Psoas muscle (tissue), 8 donors: ENCODE results near the gene RTF1. TPM values are rescaled to one million over a fixed set of nuclear protein-coding genes. Genes with fewer than 3 reads are reported as not detected.
"Not testable (repeated sequence)": the region's sequence is repeated elsewhere in the genome, so short reads cannot be mapped to it uniquely, and the experiment has no call there.

ENCODE experiments used
- ATAC-seq, 4 donors: fragments of 200-7000 bp; cut with Tn5 transposase; one replicate each; pipeline ENCODE4 v1.9.1; 2020; ENCODE audit warnings: moderate library complexity in 3 of 4, mild to moderate bottlenecking in 2 of 4
- DNase-seq, 2 donors: peaks; one replicate each; pipeline ENCODE4 v3.0.0-alpha.2; 2020
- H3K27ac ChIP-seq: fragments of 200-600 bp; one replicate; pipeline ENCODE4 v1.8.0; 2022
- H3K27me3 ChIP-seq, 3 donors: fragments of 200-600 bp in 1 of 3; one replicate each; pipeline versions ENCODE4 v1.6.1 to v1.8.0; 2013 to 2022; ENCODE audit warnings: low read length in 2 of 3, mild to moderate bottlenecking in 2 of 3, moderate library complexity in 1 of 3; ENCODE audit not compliant: insufficient read depth in 3 of 3
- H3K36me3 ChIP-seq, 2 donors: fragments of 200-600 bp in 1 of 2; one replicate each; pipeline versions ENCODE4 v1.6.1 to v1.8.0; 2013 to 2022; ENCODE audit warnings: low read depth in 1 of 2, mild to moderate bottlenecking in 1 of 2, moderate library complexity in 1 of 2; ENCODE audit not compliant: insufficient read depth in 1 of 2
- H3K4me1 ChIP-seq: fragments of 200-600 bp; one replicate; pipeline ENCODE4 v1.8.0; 2022
- H3K4me3 ChIP-seq: fragments of 200-600 bp; one replicate; pipeline ENCODE4 v1.8.0; 2022; ENCODE audit warnings: mild to moderate bottlenecking
- H3K9me3 ChIP-seq: fragments of 200-600 bp; one replicate; pipeline ENCODE4 v1.8.0; 2022
- WGBS, 3 donors: extraction: QIAGEN DNeasy Blood & Tissue Kit; methylation state at CpG; one replicate each; pipeline versions ENCODE4 v1.1.6 to v1.1.7; 2013; 5-methylcytosine and 5-hydroxymethylcytosine counted together
- intact Hi-C, 2 donors: fragments of 100-400 bp; cut with DNase I; formaldehyde crosslinking; loops; one replicate each; pipeline versions ENCODE4 v1.11.0 to v1.14.2; 2022
- polyA plus RNA-seq, 3 donors: library from polyadenylated mRNA; stranded (reverse); fragments of 200-250 nt; gene quantifications; one replicate each; pipeline ENCODE4 v1.2.3, GENCODE V29; 2013
- total RNA-seq, 4 donors: library from RNA; stranded (reverse); fragmentation: NEBNext Ultra II Directional in 2 of 4; extraction: Animal tissue kit (Norgen Biotek cat#: 25700) in 2 of 4; gene quantifications; one replicate each; pipeline versions ENCODE4 v1.2.1 to v1.2.4, GENCODE V29; 2021 to 2023
- TF ChIP-seq, protein P1 (sequence below): fragments of 200-600 bp; IDR thresholded peaks from one replicate; pipeline ENCODE4 v1.8.0; 2022; ENCODE audit warnings: antibody characterized with exemption
- donor health status: healthy with polysubstance abuse.
- donor health status: DM: no; HTN: no; CAD: no; lungs with moderate emphysema.
- donor health status: Bipolar disorder and iron deficiency.
- donor health status: healthy.
- donor health status: DM: yes; HTN: yes; CAD: no.
- donor health status: DM: no; HTN: no; CAD: no.
- donor health status: DM: no; HTN: no; CAD: no.
- donor health status: DM: yes; HTN: yes; CAD: no.

RTF1 gene
- total and polyA plus RNA-seq, 7 donors: 12.2 to 40.3 (median 28.4) TPM

GRCh38 chr15:41466711-41467110, 49.8 kb downstream of the RTF1 start:
- Histone ChIP-seq H3K4me3 (no peak overlapping the region), H3K27me3 (no peaks in the 10 kb centered on the region), H3K27ac (no peak overlapping the region), H3K9me3 (no peaks in the 10 kb centered on the region), H3K36me3 (peaks cover 7 to 91% of the 10 kb centered on the region in 2 donors), H3K4me1 (no peaks in the 10 kb centered on the region)
- ATAC-seq: no peak
- no peak for DNase-seq
- TF ChIP-seq, protein P1, sequence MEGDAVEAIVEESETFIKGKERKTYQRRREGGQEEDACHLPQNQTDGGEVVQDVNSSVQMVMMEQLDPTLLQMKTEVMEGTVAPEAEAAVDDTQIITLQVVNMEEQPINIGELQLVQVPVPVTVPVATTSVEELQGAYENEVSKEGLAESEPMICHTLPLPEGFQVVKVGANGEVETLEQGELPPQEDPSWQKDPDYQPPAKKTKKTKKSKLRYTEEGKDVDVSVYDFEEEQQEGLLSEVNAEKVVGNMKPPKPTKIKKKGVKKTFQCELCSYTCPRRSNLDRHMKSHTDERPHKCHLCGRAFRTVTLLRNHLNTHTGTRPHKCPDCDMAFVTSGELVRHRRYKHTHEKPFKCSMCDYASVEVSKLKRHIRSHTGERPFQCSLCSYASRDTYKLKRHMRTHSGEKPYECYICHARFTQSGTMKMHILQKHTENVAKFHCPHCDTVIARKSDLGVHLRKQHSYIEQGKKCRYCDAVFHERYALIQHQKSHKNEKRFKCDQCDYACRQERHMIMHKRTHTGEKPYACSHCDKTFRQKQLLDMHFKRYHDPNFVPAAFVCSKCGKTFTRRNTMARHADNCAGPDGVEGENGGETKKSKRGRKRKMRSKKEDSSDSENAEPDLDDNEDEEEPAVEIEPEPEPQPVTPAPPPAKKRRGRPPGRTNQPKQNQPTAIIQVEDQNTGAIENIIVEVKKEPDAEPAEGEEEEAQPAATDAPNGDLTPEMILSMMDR: no peak
- 63 to 85% (median 67%) methylated on average over 3 of the region's 3 CpGs for WGBS, 3 donors
- intact Hi-C loops: loop anchor here in 1 of 2 donors (5.0 kb wide), 1 partner anchor 346 kb away; no protein-coding TSS in a partner anchor

DNA sequence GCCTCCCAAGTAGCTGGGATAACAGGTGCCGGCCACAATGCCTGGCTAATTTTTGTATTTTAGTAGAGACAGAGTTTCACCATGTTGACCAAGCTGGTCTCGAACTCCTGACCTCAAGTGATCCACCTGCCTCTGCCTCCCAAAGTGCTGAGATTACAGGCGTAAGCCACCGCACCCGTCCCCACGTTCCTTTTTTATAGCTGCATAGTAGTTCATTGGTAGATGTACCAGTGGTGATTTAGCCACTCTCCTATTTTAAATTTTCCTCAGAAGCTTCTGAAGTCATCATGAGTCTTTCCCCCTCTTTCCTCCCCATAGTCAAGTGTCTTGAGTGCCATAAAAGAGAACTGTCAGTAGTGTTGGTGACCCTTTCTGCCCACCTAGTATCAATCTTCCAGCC, 52.7 kb downstream of the RTF1 start:
- not testable (repeated sequence) for DNase-seq, H3K27me3 ChIP-seq, H3K4me1 ChIP-seq, H3K4me3 ChIP-seq, H3K9me3 ChIP-seq, H3K27ac ChIP-seq, ATAC-seq
- peaks cover 7 to 95% of the 10 kb centered on the region in 2 donors for H3K36me3 ChIP-seq
- intact Hi-C loops: loop anchor here in 1 of 2 donors (5.0 kb wide), 1 partner anchor 343 kb away; no protein-coding TSS in a partner anchor
- WGBS, 3 donors: 97 to 98% (median 98%) methylated on average over 6 of the region's 6 CpGs

GRCh38 chr15:41473418-41473817, 56.5 kb downstream of the RTF1 start:
- Histone ChIP-seq H3K4me1 (no peaks in the 10 kb centered on the region), H3K36me3 (peaks cover 17 to 100% of the 10 kb centered on the region in 2 donors), H3K27me3 (no peaks in the 10 kb centered on the region), H3K9me3 (no peaks in the 10 kb centered on the region), H3K4me3 (no peak overlapping the region), H3K27ac (no peak overlapping the region)
- DNase-seq: no peak
- no peak for ATAC-seq
- whole genome bisulfite sequencing, 3 donors: 95 to 96% (median 96%) methylated on average over 11 of the region's 11 CpGs
- TF ChIP-seq, protein P1: no peak
- intact Hi-C loops: no loop called here

DNA sequence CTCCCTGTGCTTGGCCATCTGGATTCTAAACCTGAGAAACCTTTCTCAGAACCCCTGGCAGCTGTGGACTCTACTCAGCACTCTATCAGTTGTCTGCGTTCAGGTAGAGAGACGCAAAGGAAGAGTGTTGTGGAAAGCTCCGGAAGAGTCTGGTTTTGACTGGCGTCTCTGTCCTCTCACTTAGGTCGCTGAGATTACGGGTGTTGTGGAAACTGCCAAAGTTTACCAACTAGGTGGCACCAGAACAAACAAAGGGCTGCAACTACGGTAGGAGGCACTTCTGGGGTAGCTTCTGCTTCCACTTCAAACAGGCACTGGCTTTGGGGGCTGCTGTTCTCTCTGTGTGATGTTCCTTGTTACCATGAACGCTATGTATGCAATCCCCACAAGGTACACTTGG, 57.5 kb downstream of the RTF1 start:
- H3K4me1 ChIP-seq: no peaks in the 10 kb centered on the region
- ATAC-seq (no peak), DNase-seq (no peak)
- WGBS, 3 donors: 92 to 97% (median 93%) methylated on average over 8 of the region's 8 CpGs
- intact Hi-C loops: no loop called here
- H3K36me3 ChIP-seq: peaks cover 23 to 100% of the 10 kb centered on the region in 2 donors
- no peaks in the 10 kb centered on the region for H3K27me3 ChIP-seq
- TF ChIP-seq, protein P1: no peak
- no peaks in the 10 kb centered on the region for H3K9me3 ChIP-seq
- no peak overlapping the region for H3K4me3 ChIP-seq
- H3K27ac ChIP-seq: no peak overlapping the region

- H3K27ac ChIP-seq: no peak overlapping the region
- peaks cover 23 to 100% of the 10 kb centered on the region in 2 donors for H3K36me3 ChIP-seq
- 89 to 98% (median 90%) methylated on average over 2 of the region's 2 CpGs for WGBS, 3 donors
Observed at GRCh38 chr15:41474941-41475340, 58.0 kb downstream of the RTF1 start.

More at GRCh38 chr15:41474941-41475340, 58.0 kb downstream of the RTF1 start:
- ATAC-seq (no peak), DNase-seq (no peak)
- no peaks in the 10 kb centered on the region for H3K27me3 ChIP-seq
- no peaks in the 10 kb centered on the region for H3K4me1 ChIP-seq
- H3K9me3 ChIP-seq: no peaks in the 10 kb centered on the region
- TF ChIP-seq, protein P1: no peak
- H3K4me3 ChIP-seq: no peak overlapping the region
- intact Hi-C loops: no loop called here
